ENCODE results near the gene FRMD4B.

The FRMD4B gene

DNA sequence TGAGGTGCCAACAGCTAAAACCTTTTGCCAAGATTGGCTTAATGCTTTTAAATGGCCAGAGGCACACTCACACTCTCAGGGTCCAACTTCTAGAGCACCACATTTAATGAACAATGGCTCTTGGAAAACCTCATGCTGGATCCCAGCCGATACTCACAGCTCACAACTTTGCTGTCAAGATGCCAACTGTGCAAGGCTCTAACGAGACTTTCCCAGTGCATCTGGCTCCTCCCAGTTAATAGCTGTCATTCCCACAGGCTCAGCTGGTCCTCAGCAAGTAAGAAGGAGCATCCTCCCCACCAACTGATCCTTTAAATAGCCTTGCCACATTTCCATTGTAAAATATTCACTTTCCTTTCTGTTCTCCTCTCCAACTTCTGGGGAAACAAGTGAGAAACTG, 20.3 kb upstream of the FRMD4B start:
- H3K4me3 ChIP-seq (ENCODE audit: low read depth, low read length), result no peak overlapping the region
- no peak for TF ChIP-seq CTCF (IDR thresholded peaks at IDR 0.05; ENCODE audit: borderline replicate concordance, insufficient read depth, low read depth, low read length)

DNA sequence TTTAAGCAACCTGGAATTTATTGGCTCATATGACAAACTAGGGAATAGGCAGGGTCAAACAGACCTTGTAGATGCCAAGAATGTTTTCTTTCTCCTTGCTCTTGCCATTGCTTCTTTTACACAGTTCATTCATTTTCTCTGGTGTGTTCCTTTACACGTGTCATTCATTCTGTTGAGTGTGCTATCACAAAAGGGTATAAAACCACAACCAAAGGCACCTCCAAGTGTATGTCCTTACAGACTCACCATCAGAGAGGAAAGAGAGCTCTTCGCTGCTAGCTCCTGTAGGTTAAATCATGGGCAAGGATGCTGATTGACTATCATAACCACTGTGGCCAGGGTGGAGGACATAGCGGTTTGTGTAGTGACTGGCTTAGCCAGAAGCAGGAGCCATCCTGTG, 19.2 kb upstream of the FRMD4B start:
- TF ChIP-seq CTCF (IDR thresholded peaks at IDR 0.05; ENCODE audit: borderline replicate concordance, insufficient read depth, low read depth, low read length), result no peak
- no peak overlapping the region for H3K4me3 ChIP-seq (ENCODE audit: low read depth, low read length)

GRCh38 chr3:69403454-69403853, 17.6 kb upstream of the FRMD4B start:
- no peak for TF ChIP-seq CTCF (IDR thresholded peaks at IDR 0.05; ENCODE audit: borderline replicate concordance, insufficient read depth, low read depth, low read length)
- no peak overlapping the region for H3K4me3 ChIP-seq (ENCODE audit: low read depth, low read length)

DNA sequence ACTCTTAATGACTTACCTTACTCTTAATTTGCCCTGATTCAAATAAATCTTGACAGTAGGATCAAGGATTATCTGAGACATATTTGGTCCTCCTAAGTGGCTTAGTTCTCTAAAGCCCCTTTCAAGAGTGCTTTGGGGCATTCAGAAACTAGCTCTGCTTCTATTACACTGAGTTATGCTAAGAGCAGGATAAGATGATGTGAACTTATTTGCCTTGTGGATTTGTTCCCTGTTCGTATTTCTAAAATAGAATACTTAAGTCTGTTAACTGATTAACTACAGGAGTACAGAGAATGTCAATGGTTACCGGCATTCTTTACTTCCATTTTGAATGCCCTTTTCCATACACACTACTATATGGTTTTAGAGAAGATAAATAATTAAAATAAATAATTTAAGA, 14.8 kb upstream of the FRMD4B start:
- no peak overlapping the region for H3K4me3 ChIP-seq (ENCODE audit: low read depth, low read length)
- no peak for TF ChIP-seq CTCF (IDR thresholded peaks at IDR 0.05; ENCODE audit: borderline replicate concordance, insufficient read depth, low read depth, low read length)

DNA sequence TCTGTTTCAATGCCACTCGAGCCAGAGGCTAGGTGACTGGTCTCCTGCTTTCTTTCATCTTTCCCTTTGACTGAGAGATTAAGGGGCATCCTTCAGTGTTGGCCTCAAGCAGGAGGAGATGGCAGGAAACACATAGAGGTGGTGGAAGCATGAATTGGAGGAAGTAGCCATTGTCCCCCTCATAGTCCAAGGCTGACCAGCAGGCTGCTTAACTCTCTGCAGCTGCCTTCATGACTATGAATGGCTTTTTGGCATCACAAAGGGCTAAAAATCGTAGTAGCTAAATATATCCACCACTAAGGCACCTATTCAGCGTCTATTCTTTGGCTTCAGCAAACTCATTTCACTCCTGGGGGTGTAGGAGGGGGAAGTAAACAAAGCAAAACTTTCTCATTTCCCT, 7.0 kb upstream of the FRMD4B start:
- no peak overlapping the region for H3K4me3 ChIP-seq (ENCODE audit: low read depth, low read length)
- no peak for TF ChIP-seq CTCF (IDR thresholded peaks at IDR 0.05; ENCODE audit: borderline replicate concordance, insufficient read depth, low read depth, low read length)

GRCh38 chr3:69392415-69392814, 6.5 kb upstream of the FRMD4B start:
- H3K4me3 ChIP-seq (ENCODE audit: low read depth, low read length), result no peak overlapping the region

GRCh38 chr3:69391554-69391953, 5.7 kb upstream of the FRMD4B start:
- H3K4me3 ChIP-seq (ENCODE audit: low read depth, low read length), result no peak overlapping the region
- TF ChIP-seq CTCF (IDR thresholded peaks at IDR 0.05; ENCODE audit: borderline replicate concordance, insufficient read depth, low read depth, low read length), result no peak

More at GRCh38 chr3:69392415-69392814, 6.5 kb upstream of the FRMD4B start:
- TF ChIP-seq CTCF (IDR thresholded peaks at IDR 0.05; ENCODE audit: borderline replicate concordance, insufficient read depth, low read depth, low read length), result no peak

Data from GM12875 (cell line).